KMS-11 (cell line): ENCODE results near the gene CRHR2.

Experiments
- H2AFZ ChIP-seq: fragments of 200-600 bp; sonication (generic); 2 replicates; pipeline ENCODE4 v1.6.1; 2016; ENCODE audit warnings: antibody characterized with exemption, mixed run types, low read depth
- H3K27ac ChIP-seq: fragments of 200-600 bp; sonication (generic); 2 replicates; pipeline ENCODE4 v1.6.1; 2016; ENCODE audit warnings: mild to moderate bottlenecking, mixed run types
- H3K27me3 ChIP-seq: fragments of 200-600 bp; sonication (generic); 2 replicates; pipeline ENCODE4 v1.6.1; 2017; ENCODE audit warnings: mild to moderate bottlenecking, low read depth, mixed run types, moderate library complexity; ENCODE audit not compliant: insufficient read depth
- H3K36me3 ChIP-seq: fragments of 200-600 bp; sonication (generic); 2 replicates; pipeline ENCODE4 v1.6.1; 2017; ENCODE audit warnings: mild to moderate bottlenecking, mixed run types; ENCODE audit not compliant: insufficient read depth
- H3K4me1 ChIP-seq: fragments of 200-600 bp; sonication (generic); 2 replicates; pipeline ENCODE4 v1.6.1; 2016; ENCODE audit warnings: mild to moderate bottlenecking, low read depth, mixed run types; ENCODE audit not compliant: poor library complexity, severe bottlenecking
- H3K4me2 ChIP-seq: fragments of 200-600 bp; sonication (generic); 2 replicates; pipeline ENCODE4 v1.7.0; 2016; ENCODE audit warnings: mild to moderate bottlenecking, mixed run types
- H3K4me3 ChIP-seq: fragments of 200-600 bp; sonication (generic); IDR thresholded peaks from 2 replicates; pipeline ENCODE4 v1.6.1; 2017; ENCODE audit warnings: low read depth, low read length, mixed read lengths; ENCODE audit not compliant: insufficient read depth
- H3K79me2 ChIP-seq: fragments of 200-600 bp; sonication (generic); 2 replicates; pipeline ENCODE4 v1.6.1; 2016; ENCODE audit warnings: low read depth, mixed run types; ENCODE audit not compliant: insufficient read depth
- H3K9ac ChIP-seq: fragments of 200-600 bp; sonication (generic); 2 replicates; pipeline ENCODE4 v1.6.1; 2016; ENCODE audit warnings: mild to moderate bottlenecking, mixed run types
- H4K20me1 ChIP-seq: fragments of 200-600 bp; sonication (generic); 2 replicates; pipeline ENCODE4 v1.6.1; 2016; ENCODE audit warnings: mild to moderate bottlenecking, mixed run types; ENCODE audit not compliant: insufficient read depth
- TF ChIP-seq, protein P1 (sequence below): fragments of 200-600 bp; sonication (generic); conservative IDR thresholded peaks from 2 replicates; pipeline ENCODE4 v1.6.1; 2017; ENCODE audit warnings: low read depth, mild to moderate bottlenecking, antibody characterized with exemption, low read length, moderate library complexity, mixed read lengths

CRHR2 gene

DNA sequence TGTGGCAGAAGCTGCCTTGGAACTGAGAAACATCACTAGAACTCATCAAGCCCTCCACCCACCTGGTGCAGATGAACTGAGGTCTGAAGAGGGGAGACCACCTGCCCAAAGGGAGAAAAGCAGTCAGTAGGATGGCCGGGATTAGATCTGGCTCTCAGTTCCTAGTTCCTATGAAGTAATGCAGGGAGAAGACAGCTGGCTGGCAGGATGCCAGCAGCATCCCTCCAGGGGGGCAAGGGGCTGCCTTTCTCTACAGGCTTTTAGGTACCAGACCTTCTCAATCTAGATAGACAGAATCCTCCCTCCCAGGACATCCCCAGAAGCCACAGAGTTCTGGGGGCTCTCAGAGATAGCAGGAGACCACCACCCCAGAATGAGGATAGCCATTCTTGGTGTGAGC lies 7.8 kb downstream of the CRHR2 start:
- Histone ChIP-seq H3K36me3 (no peaks in the 10 kb centered on the region), H3K4me3 (no peak overlapping the region), H3K27ac (no peak overlapping the region), H3K79me2 (no peaks in the 10 kb centered on the region), H4K20me1 (no peaks in the 10 kb centered on the region), H2AFZ (no peak overlapping the region), H3K4me2 (no peak overlapping the region), H3K4me1 (no peaks in the 10 kb centered on the region), H3K9ac (no peak overlapping the region), H3K27me3 (peaks cover 30% of the 10 kb centered on the region)
- TF ChIP-seq, protein P1, sequence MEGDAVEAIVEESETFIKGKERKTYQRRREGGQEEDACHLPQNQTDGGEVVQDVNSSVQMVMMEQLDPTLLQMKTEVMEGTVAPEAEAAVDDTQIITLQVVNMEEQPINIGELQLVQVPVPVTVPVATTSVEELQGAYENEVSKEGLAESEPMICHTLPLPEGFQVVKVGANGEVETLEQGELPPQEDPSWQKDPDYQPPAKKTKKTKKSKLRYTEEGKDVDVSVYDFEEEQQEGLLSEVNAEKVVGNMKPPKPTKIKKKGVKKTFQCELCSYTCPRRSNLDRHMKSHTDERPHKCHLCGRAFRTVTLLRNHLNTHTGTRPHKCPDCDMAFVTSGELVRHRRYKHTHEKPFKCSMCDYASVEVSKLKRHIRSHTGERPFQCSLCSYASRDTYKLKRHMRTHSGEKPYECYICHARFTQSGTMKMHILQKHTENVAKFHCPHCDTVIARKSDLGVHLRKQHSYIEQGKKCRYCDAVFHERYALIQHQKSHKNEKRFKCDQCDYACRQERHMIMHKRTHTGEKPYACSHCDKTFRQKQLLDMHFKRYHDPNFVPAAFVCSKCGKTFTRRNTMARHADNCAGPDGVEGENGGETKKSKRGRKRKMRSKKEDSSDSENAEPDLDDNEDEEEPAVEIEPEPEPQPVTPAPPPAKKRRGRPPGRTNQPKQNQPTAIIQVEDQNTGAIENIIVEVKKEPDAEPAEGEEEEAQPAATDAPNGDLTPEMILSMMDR = no peak

DNA sequence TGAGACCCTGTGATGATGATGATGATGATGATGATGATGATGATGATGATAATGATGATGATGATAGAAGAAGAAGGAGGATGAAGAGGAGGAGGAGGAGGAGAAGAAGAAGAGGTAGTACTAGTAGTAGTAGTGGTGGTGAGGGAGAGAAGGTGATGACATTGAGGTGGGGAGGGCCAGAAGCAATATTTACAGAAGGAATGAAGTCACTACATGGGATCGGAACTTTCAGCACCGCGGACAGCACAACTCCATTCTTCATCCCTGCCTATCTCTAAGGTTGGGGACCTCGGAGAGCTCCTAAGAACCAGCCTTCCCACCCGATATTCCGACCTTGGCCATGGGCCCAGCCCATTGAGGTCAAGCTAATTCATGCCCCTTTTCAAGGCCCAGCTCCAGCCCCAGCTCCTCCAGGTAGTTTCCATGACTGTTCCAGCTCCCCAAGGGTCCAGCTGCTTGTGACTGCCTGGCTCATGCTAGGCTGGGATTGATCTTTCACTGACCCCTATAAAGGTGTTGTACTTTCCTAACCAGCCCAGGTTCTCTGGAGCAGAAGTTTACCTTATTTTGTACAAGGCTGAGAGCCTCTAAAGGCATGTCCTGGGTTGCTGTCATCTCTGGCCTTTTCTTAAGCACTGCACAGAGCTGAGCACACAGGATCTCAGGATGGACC lies 10.3 kb downstream of the CRHR2 start:
- Histone ChIP-seq H3K27ac (no peak overlapping the region), H4K20me1 (no peaks in the 10 kb centered on the region), H2AFZ (no peak overlapping the region), H3K27me3 (peaks cover 15% of the 10 kb centered on the region), H3K79me2 (no peaks in the 10 kb centered on the region), H3K4me1 (no peaks in the 10 kb centered on the region), H3K36me3 (no peaks in the 10 kb centered on the region), H3K4me2 (no peak overlapping the region), H3K9ac (no peak overlapping the region), H3K4me3 (no peak overlapping the region)
- TF ChIP-seq, protein P1 = no peak

DNA sequence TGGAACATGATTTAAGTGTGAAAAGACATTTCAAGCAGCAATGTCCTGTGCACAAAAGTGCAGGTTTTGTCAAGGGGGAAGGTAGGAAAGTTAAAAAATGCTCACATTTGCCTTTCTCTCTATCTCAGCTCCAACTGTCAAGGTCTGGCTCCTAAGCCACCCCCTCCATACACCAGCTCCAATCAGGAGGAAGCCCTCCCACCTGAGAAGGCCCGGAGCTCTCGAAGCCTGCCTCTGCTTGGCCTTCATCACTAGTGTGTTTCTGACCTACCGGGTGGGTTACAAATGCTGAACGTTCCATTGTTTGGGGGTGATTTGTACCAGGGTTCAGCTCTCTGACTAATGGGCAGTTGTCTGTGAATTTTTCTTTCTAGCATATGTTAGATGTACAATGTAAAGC lies 14.2 kb downstream of the CRHR2 start:
- no peak overlapping the region for H3K4me2 ChIP-seq
- TF ChIP-seq, protein P1 = no peak

DNA sequence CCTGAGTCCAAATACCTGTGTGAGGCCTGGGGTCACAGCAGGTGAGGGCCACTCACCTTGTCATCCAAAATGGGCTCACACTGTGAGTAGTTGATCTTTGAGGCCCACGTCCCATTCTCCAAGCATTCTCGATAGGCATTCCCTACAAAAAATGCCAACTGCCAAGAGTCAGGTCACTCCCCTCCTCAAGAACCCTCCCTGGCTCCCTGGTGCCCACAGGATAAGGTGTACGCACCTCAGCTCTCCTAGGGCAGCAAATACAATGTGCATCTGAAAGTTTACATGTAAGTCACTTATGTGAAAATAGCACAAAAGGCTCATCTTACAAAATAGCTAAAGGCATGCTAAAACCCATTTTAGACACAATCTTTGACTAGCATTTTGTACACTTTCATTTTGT lies 15.1 kb downstream of the CRHR2 start:
- Histone ChIP-seq H2AFZ (no peak overlapping the region), H3K79me2 (no peaks in the 10 kb centered on the region), H4K20me1 (no peaks in the 10 kb centered on the region), H3K27ac (no peak overlapping the region), H3K4me3 (no peak overlapping the region), H3K9ac (no peak overlapping the region), H3K4me2 (no peak overlapping the region), H3K36me3 (no peaks in the 10 kb centered on the region), H3K4me1 (no peaks in the 10 kb centered on the region), H3K27me3 (no peaks in the 10 kb centered on the region; the same call in 1 of the 2 replicates)
- TF ChIP-seq, protein P1 = no peak

More for the DNA sequence above, 14.2 kb downstream of the CRHR2 start:
- no peak overlapping the region for H2AFZ ChIP-seq
- H3K36me3 ChIP-seq = no peaks in the 10 kb centered on the region
- H4K20me1 ChIP-seq = no peaks in the 10 kb centered on the region
- H3K4me1 ChIP-seq = no peaks in the 10 kb centered on the region
- no peaks in the 10 kb centered on the region for H3K27me3 ChIP-seq
- H3K79me2 ChIP-seq = no peaks in the 10 kb centered on the region
- no peak overlapping the region for H3K9ac ChIP-seq
- no peak overlapping the region for H3K27ac ChIP-seq
- H3K4me3 ChIP-seq = no peak overlapping the region
